HepG2 (cell line): ENCODE results near the gene PDS5B. TPM values are rescaled to one million over a fixed set of nuclear protein-coding genes. Genes with fewer than 3 reads are reported as not detected.

Experiments
- ADNP ChIP-seq: sonication (generic); formaldehyde crosslinking; IDR thresholded peaks from 2 replicates; pipeline ENCODE4 v1.4.0; 2020; ENCODE audit warnings: missing genetic modification reagents
- BCL6 ChIP-seq: IDR thresholded peaks from 2 replicates; pipeline ENCODE4 v1.6.1; 2016; ENCODE audit warnings: missing genetic modification reagents, missing compliant biosample characterization
- GATAD1 ChIP-seq: IDR thresholded peaks from 2 replicates; pipeline ENCODE4 v1.6.1; 2016; ENCODE audit warnings: missing genetic modification reagents, missing compliant biosample characterization
- GTF2F1 ChIP-seq: fragments of 150-350 bp; IDR thresholded peaks from 2 replicates; pipeline ENCODE4 v1.6.1; 2014; ENCODE audit warnings: low read length
- HMG20A ChIP-seq: IDR thresholded peaks from 2 replicates; pipeline ENCODE4 v1.6.1; 2016; ENCODE audit warnings: borderline replicate concordance
- IRX3 ChIP-seq: sonication (generic); formaldehyde crosslinking; IDR thresholded peaks from 2 replicates; pipeline ENCODE4 v1.8.1; 2023; ENCODE audit warnings: mild to moderate bottlenecking, low read depth, missing genetic modification reagents, borderline replicate concordance
- NKX3-1 ChIP-seq: sonication (generic); formaldehyde crosslinking; IDR thresholded peaks from 2 replicates; pipeline ENCODE4 v1.5.0; 2020; ENCODE audit warnings: missing genetic modification reagents
- RFX3 ChIP-seq: IDR thresholded peaks from 2 replicates; pipeline ENCODE4 v1.6.1; 2016; ENCODE audit warnings: missing biosample characterization, missing genetic modification reagents
- WIZ ChIP-seq: sonication (generic); formaldehyde crosslinking; IDR thresholded peaks from 2 replicates; pipeline ENCODE4 v1.5.1; 2020; ENCODE audit warnings: mild to moderate bottlenecking, missing genetic modification reagents
- ZKSCAN5 ChIP-seq: sonication (generic); formaldehyde crosslinking; IDR thresholded peaks from 2 replicates; pipeline ENCODE4 v1.5.1; 2020; ENCODE audit warnings: mild to moderate bottlenecking, missing genetic modification reagents
- ZNF296 ChIP-seq: sonication (generic); formaldehyde crosslinking; conservative IDR thresholded peaks from 2 replicates; pipeline ENCODE4 v1.5.0; 2020; ENCODE audit warnings: mild to moderate bottlenecking, missing genetic modification reagents
- ZNF33A ChIP-seq: sonication (generic); formaldehyde crosslinking; IDR thresholded peaks from 2 replicates; pipeline ENCODE4 v1.5.1; 2020; ENCODE audit warnings: missing genetic modification reagents, mild to moderate bottlenecking, moderate library complexity, borderline replicate concordance
- ZNF709 ChIP-seq: sonication (generic); formaldehyde crosslinking; IDR thresholded peaks from 2 replicates; pipeline ENCODE4 v1.5.0; 2020; ENCODE audit warnings: mild to moderate bottlenecking, missing genetic modification reagents
- polyA plus RNA-seq, 8 experiments: library from polyadenylated mRNA; depleted of rRNA in 3 of 8; stranded (reverse) in 7 of 8; unstranded in 1 of 8; fragments of >200 nt; fragmentation: Illumina TruSeq in 4 of 8; extraction: Trizol in 4 of 8; gene quantifications; 2 replicates each; pipeline versions ENCODE4 v1.2.1 to v1.2.3, GENCODE V29; 2011 to 2016; ENCODE audit warnings: low read depth in 4 of 8, missing spikeins in 1 of 8, mixed read lengths in 1 of 8; ENCODE audit not compliant: insufficient read depth in 1 of 8
- total RNA-seq, 5 experiments: library from RNA; depleted of rRNA; stranded (reverse); fragments of >200 nt; fragmentation: Illumina TruSeq; extraction: Trizol; gene quantifications; 2 replicates each; pipeline ENCODE4 v1.2.3, GENCODE V29; 2016; ENCODE audit warnings: low read depth in 1 of 5
- TF ChIP-seq, protein P1 (sequence below): sonication (generic); formaldehyde crosslinking; conservative IDR thresholded peaks from 2 replicates; pipeline ENCODE4 v1.8.0; 2022; ENCODE audit warnings: low read depth, missing genetic modification reagents
- TF ChIP-seq, protein P2 (sequence below): sonication (generic); formaldehyde crosslinking; IDR thresholded peaks from 2 replicates; pipeline ENCODE4; 2020; ENCODE audit warnings: missing genetic modification reagents, mild to moderate bottlenecking, borderline replicate concordance

The PDS5B gene
- total and polyA plus RNA-seq, 2 of the 13 experiments (the other 11 are each of a cell fraction or from before 2014, with no cell fraction given), result 5.8 to 24.6 TPM

DNA sequence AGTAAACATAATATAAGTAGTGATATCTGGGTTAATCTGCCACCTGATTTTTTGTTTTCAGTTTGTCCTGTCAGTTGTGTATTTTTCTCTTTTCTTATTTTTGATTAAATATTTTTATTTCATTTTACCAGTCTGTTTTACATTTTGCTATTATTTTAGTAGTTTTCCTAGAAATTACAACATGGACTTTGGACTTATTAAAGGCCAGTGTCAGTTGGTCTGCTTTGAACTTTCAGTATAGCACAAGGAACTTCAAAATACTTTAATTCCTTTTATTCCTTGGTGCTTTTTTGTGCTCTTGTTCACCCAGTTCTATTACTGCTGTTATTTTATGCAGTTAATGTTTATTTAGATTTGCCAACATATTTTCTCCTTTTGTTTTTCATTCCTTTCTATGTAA, 149.6 kb downstream of the PDS5B start (continued):
- no peak for TF ChIP-seq ZNF296
- TF ChIP-seq GTF2F1, result no peak
- TF ChIP-seq BCL6 (CRISPR knock-in tag), result peak; percentile 92
- no peak for TF ChIP-seq ZKSCAN5 (CRISPR knock-in tag)
- no peak for TF ChIP-seq ZNF709 (CRISPR knock-in tag)
- peak; percentile 24; the same call in 1 of the 2 replicates for TF ChIP-seq HMG20A (CRISPR knock-in tag)
- TF ChIP-seq, protein P1, sequence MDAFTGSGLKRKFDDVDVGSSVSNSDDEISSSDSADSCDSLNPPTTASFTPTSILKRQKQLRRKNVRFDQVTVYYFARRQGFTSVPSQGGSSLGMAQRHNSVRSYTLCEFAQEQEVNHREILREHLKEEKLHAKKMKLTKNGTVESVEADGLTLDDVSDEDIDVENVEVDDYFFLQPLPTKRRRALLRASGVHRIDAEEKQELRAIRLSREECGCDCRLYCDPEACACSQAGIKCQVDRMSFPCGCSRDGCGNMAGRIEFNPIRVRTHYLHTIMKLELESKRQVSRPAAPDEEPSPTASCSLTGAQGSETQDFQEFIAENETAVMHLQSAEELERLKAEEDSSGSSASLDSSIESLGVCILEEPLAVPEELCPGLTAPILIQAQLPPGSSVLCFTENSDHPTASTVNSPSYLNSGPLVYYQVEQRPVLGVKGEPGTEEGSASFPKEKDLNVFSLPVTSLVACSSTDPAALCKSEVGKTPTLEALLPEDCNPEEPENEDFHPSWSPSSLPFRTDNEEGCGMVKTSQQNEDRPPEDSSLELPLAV (CRISPR knock-in tag), result no peak
- no peak for TF ChIP-seq ZNF33A (CRISPR knock-in tag)
- TF ChIP-seq NKX3-1 (CRISPR knock-in tag), result no peak
- TF ChIP-seq, protein P2, sequence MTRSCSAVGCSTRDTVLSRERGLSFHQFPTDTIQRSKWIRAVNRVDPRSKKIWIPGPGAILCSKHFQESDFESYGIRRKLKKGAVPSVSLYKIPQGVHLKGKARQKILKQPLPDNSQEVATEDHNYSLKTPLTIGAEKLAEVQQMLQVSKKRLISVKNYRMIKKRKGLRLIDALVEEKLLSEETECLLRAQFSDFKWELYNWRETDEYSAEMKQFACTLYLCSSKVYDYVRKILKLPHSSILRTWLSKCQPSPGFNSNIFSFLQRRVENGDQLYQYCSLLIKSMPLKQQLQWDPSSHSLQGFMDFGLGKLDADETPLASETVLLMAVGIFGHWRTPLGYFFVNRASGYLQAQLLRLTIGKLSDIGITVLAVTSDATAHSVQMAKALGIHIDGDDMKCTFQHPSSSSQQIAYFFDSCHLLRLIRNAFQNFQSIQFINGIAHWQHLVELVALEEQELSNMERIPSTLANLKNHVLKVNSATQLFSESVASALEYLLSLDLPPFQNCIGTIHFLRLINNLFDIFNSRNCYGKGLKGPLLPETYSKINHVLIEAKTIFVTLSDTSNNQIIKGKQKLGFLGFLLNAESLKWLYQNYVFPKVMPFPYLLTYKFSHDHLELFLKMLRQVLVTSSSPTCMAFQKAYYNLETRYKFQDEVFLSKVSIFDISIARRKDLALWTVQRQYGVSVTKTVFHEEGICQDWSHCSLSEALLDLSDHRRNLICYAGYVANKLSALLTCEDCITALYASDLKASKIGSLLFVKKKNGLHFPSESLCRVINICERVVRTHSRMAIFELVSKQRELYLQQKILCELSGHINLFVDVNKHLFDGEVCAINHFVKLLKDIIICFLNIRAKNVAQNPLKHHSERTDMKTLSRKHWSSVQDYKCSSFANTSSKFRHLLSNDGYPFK (CRISPR knock-in tag), result no peak
- no peak for TF ChIP-seq WIZ (CRISPR knock-in tag)
- TF ChIP-seq GATAD1 (CRISPR knock-in tag), result no peak
- no peak for TF ChIP-seq IRX3 (CRISPR knock-in tag)
- no peak for TF ChIP-seq RFX3 (CRISPR knock-in tag)
- no peak for TF ChIP-seq ADNP (CRISPR knock-in tag)
